ENCODE results near the gene RBL1. TPM values are rescaled to one million over a fixed set of nuclear protein-coding genes. Genes with fewer than 3 reads are reported as not detected.
A peak's percentile ranks its signal among the peaks of the same experiment; 100 is the strongest.

The RBL1 gene, protein sequence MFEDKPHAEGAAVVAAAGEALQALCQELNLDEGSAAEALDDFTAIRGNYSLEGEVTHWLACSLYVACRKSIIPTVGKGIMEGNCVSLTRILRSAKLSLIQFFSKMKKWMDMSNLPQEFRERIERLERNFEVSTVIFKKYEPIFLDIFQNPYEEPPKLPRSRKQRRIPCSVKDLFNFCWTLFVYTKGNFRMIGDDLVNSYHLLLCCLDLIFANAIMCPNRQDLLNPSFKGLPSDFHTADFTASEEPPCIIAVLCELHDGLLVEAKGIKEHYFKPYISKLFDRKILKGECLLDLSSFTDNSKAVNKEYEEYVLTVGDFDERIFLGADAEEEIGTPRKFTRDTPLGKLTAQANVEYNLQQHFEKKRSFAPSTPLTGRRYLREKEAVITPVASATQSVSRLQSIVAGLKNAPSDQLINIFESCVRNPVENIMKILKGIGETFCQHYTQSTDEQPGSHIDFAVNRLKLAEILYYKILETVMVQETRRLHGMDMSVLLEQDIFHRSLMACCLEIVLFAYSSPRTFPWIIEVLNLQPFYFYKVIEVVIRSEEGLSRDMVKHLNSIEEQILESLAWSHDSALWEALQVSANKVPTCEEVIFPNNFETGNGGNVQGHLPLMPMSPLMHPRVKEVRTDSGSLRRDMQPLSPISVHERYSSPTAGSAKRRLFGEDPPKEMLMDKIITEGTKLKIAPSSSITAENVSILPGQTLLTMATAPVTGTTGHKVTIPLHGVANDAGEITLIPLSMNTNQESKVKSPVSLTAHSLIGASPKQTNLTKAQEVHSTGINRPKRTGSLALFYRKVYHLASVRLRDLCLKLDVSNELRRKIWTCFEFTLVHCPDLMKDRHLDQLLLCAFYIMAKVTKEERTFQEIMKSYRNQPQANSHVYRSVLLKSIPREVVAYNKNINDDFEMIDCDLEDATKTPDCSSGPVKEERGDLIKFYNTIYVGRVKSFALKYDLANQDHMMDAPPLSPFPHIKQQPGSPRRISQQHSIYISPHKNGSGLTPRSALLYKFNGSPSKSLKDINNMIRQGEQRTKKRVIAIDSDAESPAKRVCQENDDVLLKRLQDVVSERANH
- total RNA-seq (2021), result 28.8 and 30.2 TPM in 2 replicates
- percentile 87 among the genes with signal in this experiment for Bru-seq, nascent RNA
- percentile 79 among the genes with signal in this experiment for BruChase-seq, experiment 1, labeled RNA remaining after a 2-hour chase
- BruChase-seq, experiment 2, labeled RNA remaining after a 6-hour chase, result percentile 84 among the genes with signal in this experiment
- long read RNA-seq, full-length matches to known transcripts, result 15 of 34 reads
- long read RNA-seq, partial matches to known transcripts, result 6 of 34 reads
- long read RNA-seq, other reads (novel, unspliced or antisense), result 13 of 34 reads

DNA sequence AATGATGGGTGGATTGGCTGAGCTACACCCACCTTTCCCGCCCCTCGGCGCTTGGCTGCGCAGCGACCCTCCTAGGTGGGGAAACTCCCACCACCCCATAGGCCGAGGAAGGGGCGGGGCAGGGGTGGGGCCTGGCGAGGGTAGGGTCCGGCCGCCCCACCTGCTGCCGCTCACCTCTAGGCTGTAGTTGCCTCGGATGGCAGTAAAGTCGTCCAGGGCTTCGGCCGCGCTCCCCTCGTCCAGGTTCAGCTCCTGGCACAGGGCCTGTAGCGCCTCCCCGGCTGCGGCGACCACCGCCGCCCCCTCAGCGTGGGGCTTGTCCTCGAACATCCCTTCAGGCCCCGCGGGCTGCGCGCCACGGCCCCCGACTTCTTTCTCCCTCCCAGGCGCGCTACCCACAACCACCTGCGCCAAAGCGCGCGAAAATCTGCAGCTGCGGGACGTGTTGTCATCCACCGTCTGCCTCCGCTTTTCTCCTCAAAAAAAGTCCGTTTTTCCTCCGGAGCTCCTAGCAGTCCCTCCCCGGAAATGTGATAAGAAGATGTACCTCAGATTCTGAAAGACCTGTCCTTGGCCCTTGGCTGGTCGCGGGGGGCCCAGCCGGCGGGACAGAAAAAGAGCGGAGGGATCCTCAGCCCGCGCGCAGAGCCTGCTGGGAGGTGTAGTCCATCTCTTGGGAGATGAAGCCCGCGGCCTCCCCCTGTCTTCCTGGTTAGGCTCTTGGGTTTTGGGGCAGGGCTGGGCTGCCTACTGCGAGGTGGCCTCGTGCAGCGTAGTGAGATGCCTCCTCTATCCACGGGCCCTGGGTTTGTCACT is at the start of gene RBL1:
Gene RBL1 (minus strand): TSS at position 399 of the 816 bp plus-strand sequence. CDS start 69 bp downstream, at position 330.
- H3K9me3 ChIP-seq (ENCODE audit: low read depth, low read length, poor library complexity, severe bottlenecking), result no peaks in the 10 kb centered on the region
- peak within 1 kb of the TSS; percentile 58 for H3K4me3 ChIP-seq (ENCODE audit: low read depth, low read length, poor library complexity, severe bottlenecking)
- TSS peak; percentile 40 for BruUV-seq (replicated peaks)
- H3K4me1 ChIP-seq (ENCODE audit: insufficient read depth, low read length, poor library complexity, severe bottlenecking), result peaks cover 14% of the 10 kb centered on the region
- ChIA-PET CTCF (interaction anchor here (0.6 kb wide), 1 partner anchor 372 kb away, joined by 4 read pairs; no protein-coding TSS in a partner anchor), POLR2A (ENCODE audit: low non-redundant PET) (interaction anchor here (0.6 kb wide), 1 partner anchor 168 kb away, joined by 3 read pairs; no protein-coding TSS in a partner anchor)
- H3K27ac ChIP-seq (ENCODE audit: low read depth, low read length, poor library complexity, severe bottlenecking), result peak within 1 kb of the TSS; percentile 97
- peaks cover 30% of the 10 kb centered on the region for H3K36me3 ChIP-seq (ENCODE audit: insufficient read depth, low read length, poor library complexity, severe bottlenecking)
- H3K27me3 ChIP-seq (replicated peaks; ENCODE audit: insufficient read depth, low read depth, low read length, poor library complexity), result no peaks in the 10 kb centered on the region
- TF ChIP-seq, protein P1, sequence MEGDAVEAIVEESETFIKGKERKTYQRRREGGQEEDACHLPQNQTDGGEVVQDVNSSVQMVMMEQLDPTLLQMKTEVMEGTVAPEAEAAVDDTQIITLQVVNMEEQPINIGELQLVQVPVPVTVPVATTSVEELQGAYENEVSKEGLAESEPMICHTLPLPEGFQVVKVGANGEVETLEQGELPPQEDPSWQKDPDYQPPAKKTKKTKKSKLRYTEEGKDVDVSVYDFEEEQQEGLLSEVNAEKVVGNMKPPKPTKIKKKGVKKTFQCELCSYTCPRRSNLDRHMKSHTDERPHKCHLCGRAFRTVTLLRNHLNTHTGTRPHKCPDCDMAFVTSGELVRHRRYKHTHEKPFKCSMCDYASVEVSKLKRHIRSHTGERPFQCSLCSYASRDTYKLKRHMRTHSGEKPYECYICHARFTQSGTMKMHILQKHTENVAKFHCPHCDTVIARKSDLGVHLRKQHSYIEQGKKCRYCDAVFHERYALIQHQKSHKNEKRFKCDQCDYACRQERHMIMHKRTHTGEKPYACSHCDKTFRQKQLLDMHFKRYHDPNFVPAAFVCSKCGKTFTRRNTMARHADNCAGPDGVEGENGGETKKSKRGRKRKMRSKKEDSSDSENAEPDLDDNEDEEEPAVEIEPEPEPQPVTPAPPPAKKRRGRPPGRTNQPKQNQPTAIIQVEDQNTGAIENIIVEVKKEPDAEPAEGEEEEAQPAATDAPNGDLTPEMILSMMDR (conservative IDR thresholded peaks at IDR 0.05; ENCODE audit: low read depth, low read length), result peak; percentile 38; the same call in 1 of the 2 replicates
- TF ChIP-seq EZH2 (IDR thresholded peaks at IDR 0.05; ENCODE audit: borderline replicate concordance, low read depth, low read length, poor library complexity, severe bottlenecking), result no peak
- DNase-seq (ENCODE audit: low spot score), result peak; percentile 96
- intact Hi-C loops (cut with micrococcal nuclease; ENCODE audit: unreplicated experiment), result no loop called here

DNA sequence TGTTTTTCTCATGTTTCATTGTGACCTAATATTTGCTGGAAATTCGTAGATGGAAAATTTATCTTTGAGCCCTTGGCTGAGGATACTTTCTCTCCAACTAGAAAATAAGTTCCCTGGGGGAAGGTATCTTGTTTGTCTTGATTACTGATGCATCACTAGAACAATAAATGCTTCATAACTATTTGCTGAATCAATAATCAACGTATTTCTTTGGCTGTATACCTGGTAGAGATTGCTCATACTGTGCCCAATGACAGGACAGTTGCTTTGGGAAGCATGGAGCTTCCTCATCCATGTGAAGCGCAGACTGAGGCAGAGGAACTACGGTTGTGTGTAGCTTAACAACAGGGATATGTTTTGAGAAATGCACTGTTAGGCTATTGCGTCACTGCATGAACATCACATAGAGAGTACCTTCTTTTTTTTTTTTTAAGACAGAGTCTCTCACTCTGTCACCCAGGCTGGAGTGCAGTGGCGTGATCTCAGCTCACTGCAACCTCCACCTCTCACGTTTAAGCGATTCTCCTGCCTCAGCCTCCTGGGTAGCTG is 49.1 kb upstream of the RBL1 start:
- no peak overlapping the region for H3K27ac ChIP-seq (ENCODE audit: low read depth, low read length, poor library complexity, severe bottlenecking)
- intact Hi-C loops (cut with micrococcal nuclease; ENCODE audit: unreplicated experiment), result no loop called here
- H3K27me3 ChIP-seq (replicated peaks; ENCODE audit: insufficient read depth, low read depth, low read length, poor library complexity), result no peaks in the 10 kb centered on the region
- no peak for DNase-seq (ENCODE audit: low spot score)
- TF ChIP-seq, protein P1 (conservative IDR thresholded peaks at IDR 0.05; ENCODE audit: low read depth, low read length), result no peak
- no peak for TF ChIP-seq EZH2 (IDR thresholded peaks at IDR 0.05; ENCODE audit: borderline replicate concordance, low read depth, low read length, poor library complexity, severe bottlenecking)
- H3K4me1 ChIP-seq (ENCODE audit: insufficient read depth, low read length, poor library complexity, severe bottlenecking), result no peaks in the 10 kb centered on the region
- BruUV-seq (replicated peaks), result no TSS peak
- no peaks in the 10 kb centered on the region for H3K9me3 ChIP-seq (ENCODE audit: low read depth, low read length, poor library complexity, severe bottlenecking)
- no peaks in the 10 kb centered on the region for H3K36me3 ChIP-seq (ENCODE audit: insufficient read depth, low read length, poor library complexity, severe bottlenecking)
- no peak overlapping the region for H3K4me3 ChIP-seq (ENCODE audit: low read depth, low read length, poor library complexity, severe bottlenecking)
- CTCF ChIA-PET, result interaction anchor here (0.7 kb wide), 1 partner anchor 310 kb away, joined by 3 read pairs; no protein-coding TSS in a partner anchor
- POLR2A ChIA-PET (ENCODE audit: low non-redundant PET), result no interaction called here

Data from A673 (cell line).